Stomach (tissue), 4 donors: ENCODE results near the gene LILRB3.
"Not testable (repeated sequence)": the region's sequence is repeated elsewhere in the genome, so short reads cannot be mapped to it uniquely, and the experiment has no call there.

Experiments used
- EP300 ChIP-seq: sonication (generic); formaldehyde crosslinking; IDR thresholded peaks from one replicate; pipeline ENCODE4 v1.6.1; 2017; ENCODE audit warnings: antibody characterized with exemption
- POLR2A ChIP-seq, 4 donors: fragments of 450-650 bp; IDR thresholded peaks; one replicate each; pipeline ENCODE4 v1.6.1; 2016; ENCODE audit warnings: antibody characterized with exemption in 4 of 4, control low read depth in 2 of 4, mild to moderate bottlenecking in 1 of 4, moderate library complexity in 1 of 4

DNA sequence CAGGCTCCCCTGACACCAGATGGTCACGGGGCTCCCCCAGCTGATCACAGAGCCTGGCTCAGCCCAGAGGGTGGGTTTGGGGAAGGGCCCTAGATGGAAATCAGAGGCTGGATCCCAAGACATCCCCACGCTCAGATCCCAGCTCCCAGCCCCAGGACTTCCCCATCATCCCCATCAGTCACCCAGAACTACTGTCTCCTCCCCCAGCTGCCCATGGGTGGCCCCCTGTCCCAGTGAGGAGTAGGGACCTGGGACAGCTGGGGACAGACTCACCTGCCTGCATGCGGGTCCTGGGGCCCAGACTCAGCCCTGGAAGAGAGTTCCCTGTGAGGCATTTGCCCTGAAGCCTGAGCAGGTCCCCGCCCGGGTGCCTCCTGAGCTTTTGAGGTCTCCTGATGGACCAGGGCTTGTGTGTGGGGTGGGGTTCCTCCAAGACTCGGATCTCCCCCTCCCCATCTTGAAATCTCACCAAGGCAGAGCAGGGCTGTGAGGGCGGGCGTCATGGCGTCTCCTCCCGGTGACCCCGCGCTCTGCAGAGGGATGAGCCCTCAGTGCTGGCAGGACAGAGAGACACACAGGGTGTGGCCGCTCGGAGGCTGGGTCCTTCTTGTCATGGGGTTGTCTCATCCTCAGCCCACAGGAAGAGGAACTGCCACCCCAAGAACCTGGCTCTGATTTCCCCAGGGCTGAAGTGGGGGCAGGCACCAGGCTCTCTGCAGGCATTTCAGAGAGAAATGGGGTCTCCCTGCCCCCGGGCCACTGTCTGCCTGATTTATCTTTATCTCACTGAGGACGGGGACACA is at the start of gene LILRB3:
- TF ChIP-seq POLR2A (IDR thresholded peaks at IDR 0.05); EP300: not testable (repeated sequence)
